HUES48 (cell line): ENCODE data around the gene TET3.

ENCODE experiments used
- H3K27ac ChIP-seq: one replicate; pipeline ENCODE4 v1.7.0; 2013; ENCODE audit warnings: low read depth, low read length, inconsistent platforms
- H3K27me3 ChIP-seq: 2 replicates; pipeline ENCODE4 v1.6.1; 2013; ENCODE audit warnings: mild to moderate bottlenecking, low read length; ENCODE audit not compliant: control insufficient read depth, insufficient read depth
- H3K36me3 ChIP-seq: 2 replicates; pipeline ENCODE4 v1.6.1; 2013; ENCODE audit warnings: low read length; ENCODE audit not compliant: control insufficient read depth, insufficient read depth
- H3K4me1 ChIP-seq: 2 replicates; pipeline ENCODE4 v1.6.1; 2013; ENCODE audit warnings: mild to moderate bottlenecking, low read length; ENCODE audit not compliant: control insufficient read depth, insufficient read depth
- H3K4me3 ChIP-seq: 2 replicates; pipeline ENCODE4 v1.5.1; 2013; ENCODE audit warnings: mild to moderate bottlenecking, low read depth, low read length
- H3K9ac ChIP-seq: 2 replicates; pipeline ENCODE4 v1.6.1; 2013; ENCODE audit warnings: mild to moderate bottlenecking, low read depth, low read length, moderate library complexity
- H3K9me3 ChIP-seq: 2 replicates; pipeline ENCODE4 v1.6.1; 2013; ENCODE audit warnings: low read length; ENCODE audit not compliant: control insufficient read depth, insufficient read depth

Gene TET3

DNA sequence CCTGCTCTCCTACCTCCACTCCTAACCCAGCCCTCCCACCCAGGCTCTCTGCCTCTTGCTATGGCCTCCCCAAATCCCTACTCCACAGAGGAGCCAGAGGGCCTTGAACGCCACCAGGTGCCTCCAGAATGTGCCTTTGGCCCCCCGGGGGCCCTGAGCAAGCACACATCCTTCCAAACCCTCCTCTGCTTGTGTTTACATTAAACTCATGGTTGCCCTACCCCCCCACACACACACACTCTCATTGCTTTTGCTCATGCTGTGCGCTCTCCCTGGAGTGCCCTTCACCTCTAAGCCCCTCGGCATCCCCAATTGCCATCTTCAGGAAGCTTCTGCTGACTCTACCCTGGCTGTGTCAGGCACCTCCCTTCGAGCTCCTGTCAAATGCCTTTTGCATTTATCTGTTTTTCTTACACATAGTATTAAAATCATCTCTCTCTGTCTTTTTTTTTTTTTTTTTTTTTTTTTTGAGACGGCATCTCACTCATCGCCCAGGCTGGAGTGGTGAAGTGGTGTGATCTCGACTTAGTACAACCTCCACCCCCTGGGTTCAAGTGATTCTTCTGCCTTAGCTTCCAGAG lies 16.3 kb upstream of the TET3 start:
- H3K9me3 ChIP-seq: no peaks in the 10 kb centered on the region
- no peaks in the 10 kb centered on the region for H3K4me1 ChIP-seq
- no peaks in the 10 kb centered on the region for H3K27me3 ChIP-seq
- H3K36me3 ChIP-seq: no peaks in the 10 kb centered on the region
- no peak overlapping the region for H3K9ac ChIP-seq
- H3K4me3 ChIP-seq: no peak overlapping the region
- no peak overlapping the region for H3K27ac ChIP-seq

DNA sequence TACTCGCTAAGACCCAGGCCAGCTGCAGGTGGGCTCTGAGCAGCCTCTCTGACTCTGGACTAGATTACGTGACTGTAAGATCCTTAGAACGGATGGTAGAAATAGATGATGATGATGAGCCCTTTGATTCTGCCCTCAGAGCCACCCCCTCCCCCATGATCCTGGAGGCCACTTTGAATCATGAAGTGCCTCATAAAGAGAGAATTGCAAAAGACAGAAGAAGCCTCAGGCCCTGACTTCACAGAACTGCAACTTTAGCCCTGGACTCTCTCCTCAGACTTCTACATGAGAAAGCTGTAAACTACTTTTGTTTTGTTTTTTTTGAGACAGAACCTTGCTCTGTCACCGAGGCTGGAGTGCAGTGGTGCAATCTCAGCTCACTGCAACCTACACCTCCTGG lies 15.4 kb upstream of the TET3 start:
- Histone ChIP-seq H3K36me3 (no peaks in the 10 kb centered on the region), H3K9me3 (no peaks in the 10 kb centered on the region), H3K27ac (no peak overlapping the region), H3K27me3 (no peaks in the 10 kb centered on the region), H3K4me3 (no peak overlapping the region), H3K9ac (no peak overlapping the region), H3K4me1 (no peaks in the 10 kb centered on the region)

DNA sequence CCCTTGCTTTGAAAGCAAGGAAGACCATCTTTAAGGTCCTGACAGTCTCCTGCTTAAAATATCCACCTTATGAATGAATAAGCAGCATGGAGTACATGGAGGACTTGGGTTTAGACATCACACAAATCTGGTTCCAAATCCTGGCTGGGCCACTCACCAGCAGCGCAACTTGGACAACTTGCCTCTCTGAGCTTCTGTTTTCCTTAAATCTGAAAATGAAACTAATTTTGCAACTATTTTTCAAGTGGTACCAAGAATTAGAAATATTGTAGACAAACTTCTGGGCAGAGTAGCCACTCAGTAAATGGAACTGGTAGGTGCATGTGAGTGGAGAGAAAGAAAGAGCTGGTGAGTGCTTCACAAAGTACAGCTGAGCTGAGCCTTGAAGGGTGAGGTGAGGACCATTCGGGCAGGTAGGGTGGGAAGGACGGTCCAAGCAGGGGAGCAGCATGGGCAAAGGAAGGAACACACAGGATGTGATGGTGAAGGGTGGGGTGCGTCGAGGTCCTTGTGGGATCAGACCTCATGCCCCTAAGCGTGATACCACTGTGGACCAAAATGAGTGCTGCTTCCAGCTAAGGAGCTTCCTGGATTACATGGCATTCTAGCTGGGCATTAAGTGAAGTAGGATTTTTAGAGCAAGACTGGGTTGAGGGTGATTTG lies 14.4 kb upstream of the TET3 start:
- Histone ChIP-seq H3K4me1 (no peaks in the 10 kb centered on the region), H3K9ac (no peak overlapping the region), H3K4me3 (no peak overlapping the region), H3K36me3 (no peaks in the 10 kb centered on the region), H3K9me3 (no peaks in the 10 kb centered on the region), H3K27ac (no peak overlapping the region), H3K27me3 (no peaks in the 10 kb centered on the region)

DNA sequence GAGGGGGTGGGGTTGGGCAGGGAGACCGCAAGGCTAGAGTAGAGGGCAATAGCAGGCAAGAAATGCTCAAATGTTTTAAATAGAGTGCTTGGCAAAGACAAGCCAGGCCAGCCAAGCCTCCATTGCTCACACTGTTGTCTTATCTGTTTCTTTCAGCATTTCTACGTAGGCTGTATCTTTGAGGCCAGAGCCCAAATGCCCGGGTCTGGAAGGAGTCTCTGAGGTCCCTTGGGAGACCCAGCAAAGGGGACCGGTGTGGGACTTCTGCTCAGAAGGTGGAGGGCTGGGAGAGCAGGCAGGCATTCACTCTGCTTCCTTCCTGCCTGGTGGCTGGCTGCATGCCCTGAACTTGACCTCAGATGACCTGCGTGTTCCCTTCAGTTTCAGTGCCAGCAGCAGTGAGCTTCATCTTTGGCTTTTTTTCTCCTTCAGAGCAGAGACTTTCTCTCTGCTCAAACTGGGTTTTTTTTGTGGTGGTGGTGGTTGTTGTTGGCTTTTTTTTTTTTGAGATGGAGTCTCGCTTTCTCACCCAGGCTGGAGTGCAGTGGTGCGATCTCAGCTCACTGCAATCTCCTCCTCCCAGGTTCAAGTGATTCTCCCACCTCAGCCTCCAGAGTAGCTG lies 13.7 kb upstream of the TET3 start:
- H3K27ac ChIP-seq: no peak overlapping the region
- no peaks in the 10 kb centered on the region for H3K36me3 ChIP-seq
- no peaks in the 10 kb centered on the region for H3K27me3 ChIP-seq
- H3K9ac ChIP-seq: no peak overlapping the region
- no peak overlapping the region for H3K4me3 ChIP-seq
- H3K9me3 ChIP-seq: no peaks in the 10 kb centered on the region
- H3K4me1 ChIP-seq: no peaks in the 10 kb centered on the region

DNA sequence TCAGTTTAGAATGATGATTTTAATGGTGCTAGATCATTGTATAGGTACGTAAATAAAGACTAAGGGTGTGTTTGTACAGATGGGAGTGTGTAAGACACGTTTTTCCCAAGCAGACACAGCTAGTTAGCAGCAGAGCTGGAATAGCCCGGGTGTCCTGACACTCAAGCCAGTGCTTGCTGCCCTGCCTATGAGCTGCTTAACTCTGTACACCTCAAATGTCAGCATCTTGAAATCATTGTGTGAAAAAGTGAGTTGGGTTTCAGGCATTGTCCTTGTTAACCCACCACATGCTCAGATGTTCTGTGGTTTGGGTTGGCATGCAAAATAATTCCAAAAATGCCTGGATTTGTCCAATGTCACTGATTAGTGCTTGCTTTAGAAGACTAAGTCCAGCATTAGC lies 13.0 kb upstream of the TET3 start:
- H3K4me3 ChIP-seq: no peak overlapping the region
- H3K9ac ChIP-seq: no peak overlapping the region
- no peaks in the 10 kb centered on the region for H3K36me3 ChIP-seq
- H3K4me1 ChIP-seq: no peaks in the 10 kb centered on the region
- H3K9me3 ChIP-seq: no peaks in the 10 kb centered on the region
- H3K27ac ChIP-seq: no peak overlapping the region
- H3K27me3 ChIP-seq: no peaks in the 10 kb centered on the region

DNA sequence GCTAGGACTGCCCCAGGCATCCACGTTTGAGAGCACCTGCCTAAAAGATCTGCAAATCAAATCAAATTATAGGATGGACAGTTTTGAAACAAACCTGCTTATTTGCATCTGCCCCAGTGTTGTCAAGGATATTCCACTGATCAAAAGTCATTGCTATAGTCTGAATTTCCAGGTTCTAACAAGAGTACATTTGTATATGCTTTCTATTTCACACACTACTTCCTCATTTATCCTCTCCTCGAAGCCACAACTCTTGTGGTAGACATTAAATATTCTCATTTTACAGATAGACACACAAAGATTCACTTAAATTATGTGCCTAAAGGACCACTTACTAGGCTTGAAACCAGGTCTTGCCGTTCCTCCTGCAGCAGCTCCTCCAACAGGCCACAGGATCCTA lies 11.9 kb upstream of the TET3 start:
- no peak overlapping the region for H3K9ac ChIP-seq
- H3K9me3 ChIP-seq: no peaks in the 10 kb centered on the region
- no peaks in the 10 kb centered on the region for H3K36me3 ChIP-seq
- no peak overlapping the region for H3K4me3 ChIP-seq
- H3K27ac ChIP-seq: no peak overlapping the region
- H3K4me1 ChIP-seq: no peaks in the 10 kb centered on the region
- 0 out of 2 replicates have a peak, but pooled peaks cover 6% of the 10 kb centered on the region for H3K27me3 ChIP-seq

DNA sequence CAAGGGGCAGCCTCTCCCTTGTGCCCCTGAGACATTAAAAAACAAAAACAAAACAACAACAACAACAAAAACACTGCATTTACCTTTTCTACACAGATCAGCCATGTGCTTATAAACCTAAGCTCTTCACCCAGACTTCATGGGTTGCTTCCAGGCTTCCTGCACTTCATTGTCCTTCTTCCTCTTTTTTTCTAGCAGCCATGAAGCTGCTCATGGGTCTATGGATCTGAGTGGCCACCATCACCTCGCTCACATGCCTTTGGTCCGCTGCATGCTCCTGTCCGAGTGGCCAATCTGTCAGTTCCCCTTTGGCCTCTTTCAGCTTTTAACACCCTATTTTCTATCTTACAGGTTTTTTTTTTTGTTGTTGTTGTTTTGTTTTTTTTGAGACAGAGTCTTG lies 9.0 kb upstream of the TET3 start:
- Histone ChIP-seq H3K9ac (no peak overlapping the region), H3K36me3 (no peaks in the 10 kb centered on the region), H3K4me1 (peaks cover 11% of the 10 kb centered on the region), H3K27me3 (peaks cover 30% of the 10 kb centered on the region), H3K9me3 (no peaks in the 10 kb centered on the region), H3K27ac (no peak overlapping the region), H3K4me3 (no peak overlapping the region)

DNA sequence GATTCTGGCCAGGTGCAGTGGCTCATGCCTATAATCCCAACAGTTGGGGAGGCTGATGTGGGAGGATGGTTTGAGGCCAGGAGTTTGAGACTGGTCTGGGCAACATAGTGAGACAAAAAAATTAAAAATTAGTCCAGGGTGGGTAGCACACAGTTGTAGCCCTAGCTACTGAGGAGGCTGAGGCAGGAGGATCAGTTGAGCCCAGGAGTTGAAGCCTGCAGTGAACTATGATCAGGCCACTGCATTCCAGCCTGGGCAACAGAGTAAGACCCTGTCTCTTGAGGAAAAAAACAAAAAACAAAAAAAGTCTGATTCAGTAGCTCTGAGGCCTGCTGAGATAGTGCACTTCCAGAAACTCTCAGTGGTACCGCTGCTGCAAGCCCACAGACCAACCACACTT lies 7.9 kb upstream of the TET3 start:
- Histone ChIP-seq H3K27ac (no peak overlapping the region), H3K27me3 (peaks cover 37% of the 10 kb centered on the region), H3K9ac (no peak overlapping the region)

DNA sequence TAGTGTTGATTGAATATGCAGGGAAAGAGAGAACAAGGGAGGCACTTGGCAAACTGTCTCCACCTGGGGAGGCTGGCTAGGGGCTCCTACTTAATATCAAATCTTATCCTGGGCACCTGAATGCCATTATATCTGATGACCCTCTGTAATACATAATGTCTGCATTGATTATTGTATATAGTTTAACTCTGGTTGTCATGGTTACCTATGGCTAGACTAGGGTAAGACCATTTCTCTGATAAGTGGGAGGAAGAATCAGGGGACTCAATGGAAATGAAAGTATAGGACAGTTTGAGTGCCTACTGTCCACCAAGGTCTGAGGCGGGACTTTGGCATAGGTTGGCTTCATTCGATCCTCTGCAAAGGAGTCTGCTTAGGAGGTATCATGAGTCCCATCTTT lies 7.2 kb upstream of the TET3 start:
- peaks cover 19% of the 10 kb centered on the region for H3K4me1 ChIP-seq
- no peak overlapping the region for H3K9ac ChIP-seq
- no peak overlapping the region for H3K27ac ChIP-seq
- H3K27me3 ChIP-seq: peaks cover 44% of the 10 kb centered on the region
- no peaks in the 10 kb centered on the region for H3K36me3 ChIP-seq
- H3K4me3 ChIP-seq: no peak overlapping the region
- no peaks in the 10 kb centered on the region for H3K9me3 ChIP-seq

More for the DNA sequence above, 7.9 kb upstream of the TET3 start:
- H3K36me3 ChIP-seq: no peaks in the 10 kb centered on the region
- no peaks in the 10 kb centered on the region for H3K9me3 ChIP-seq
- peaks cover 17% of the 10 kb centered on the region for H3K4me1 ChIP-seq
- no peak overlapping the region for H3K4me3 ChIP-seq

DNA sequence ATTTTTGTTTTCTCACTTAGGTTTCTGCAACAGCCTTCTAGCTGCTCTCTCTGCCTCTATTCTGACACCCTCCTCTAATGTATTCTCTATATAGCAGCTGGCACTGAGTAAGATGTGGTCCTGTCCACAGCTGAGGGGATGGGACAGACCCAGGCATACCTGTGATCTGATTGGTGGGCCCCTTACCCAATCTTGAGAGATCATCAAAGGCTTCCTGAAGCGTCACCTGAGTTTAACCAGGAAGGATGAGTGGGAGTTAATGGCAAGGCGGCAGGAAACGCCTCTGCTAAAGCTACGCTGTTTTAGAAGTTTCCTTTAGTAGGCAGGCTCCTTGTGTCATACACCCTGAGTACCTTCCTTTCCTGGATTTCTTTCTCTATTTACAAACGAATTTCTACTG lies 5.7 kb upstream of the TET3 start:
- H3K27me3 ChIP-seq: peaks cover 60% of the 10 kb centered on the region
- no peaks in the 10 kb centered on the region for H3K36me3 ChIP-seq
- H3K4me3 ChIP-seq: no peak overlapping the region
- H3K27ac ChIP-seq: no peak overlapping the region
- H3K9me3 ChIP-seq: no peaks in the 10 kb centered on the region
- peaks cover 29% of the 10 kb centered on the region for H3K4me1 ChIP-seq
- H3K9ac ChIP-seq: no peak overlapping the region

DNA sequence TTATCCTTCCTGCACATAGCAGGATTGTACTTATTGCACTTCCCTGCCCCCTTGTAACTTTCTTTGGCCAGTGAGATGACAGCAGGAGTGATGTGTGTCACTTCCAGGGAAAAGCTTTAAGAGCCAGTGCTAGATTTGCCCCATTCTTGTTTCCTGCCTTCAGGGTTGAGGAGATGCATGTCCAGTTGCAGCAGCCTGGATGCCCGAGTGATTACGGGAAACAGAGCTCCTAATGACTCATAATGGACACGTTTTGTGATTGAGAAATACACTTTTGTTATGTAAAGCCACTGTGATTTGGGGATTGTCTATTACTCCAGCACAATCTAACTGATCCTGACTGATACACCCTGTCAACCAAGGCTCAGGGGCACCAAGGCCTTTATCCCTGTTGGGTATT lies 5.0 kb upstream of the TET3 start:
- H3K9ac ChIP-seq: no peak overlapping the region
- no peaks in the 10 kb centered on the region for H3K36me3 ChIP-seq
- no peaks in the 10 kb centered on the region for H3K9me3 ChIP-seq

More for the DNA sequence above, 5.0 kb upstream of the TET3 start:
- H3K27me3 ChIP-seq: peaks cover 61% of the 10 kb centered on the region
- peaks cover 29% of the 10 kb centered on the region for H3K4me1 ChIP-seq
- no peak overlapping the region for H3K4me3 ChIP-seq
- no peak overlapping the region for H3K27ac ChIP-seq
